Measurements from ENCODE around the gene AATF.

AATF gene

GRCh38 chr17:36978810-36979564, 30.2 kb downstream of the AATF start:
- no peak for DNase-seq

- DNase-seq: no peak
Measured at GRCh38 chr17:36979565-36979941, 30.8 kb downstream of the AATF start.

DNA sequence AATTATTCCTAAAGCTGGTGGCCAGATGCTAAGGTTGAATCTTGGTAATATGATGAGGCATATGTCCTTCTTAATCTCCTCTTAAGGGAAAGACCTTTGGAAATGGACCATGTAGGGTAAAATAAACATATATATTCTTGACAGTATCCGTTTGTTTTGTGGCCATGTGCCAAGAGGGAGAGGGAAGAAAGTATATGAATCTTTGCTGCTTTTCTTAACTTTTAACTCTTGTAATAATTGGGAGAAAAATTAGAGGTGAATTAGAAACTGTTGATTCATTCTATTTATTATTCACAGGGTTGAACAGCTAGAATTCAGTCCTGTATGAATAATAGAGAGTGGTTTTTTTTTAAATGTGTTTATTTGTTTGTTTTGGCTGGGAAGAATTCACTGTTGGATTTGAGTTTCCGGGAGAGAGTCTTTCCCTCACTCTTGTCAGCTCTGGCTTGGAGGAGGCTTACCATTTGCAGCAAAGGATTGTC, 31.6 kb downstream of the AATF start:
- DNase-seq: no peak

GRCh38 chr17:36983618-36984017, 34.9 kb downstream of the AATF start:
- no peak for DNase-seq

DNA sequence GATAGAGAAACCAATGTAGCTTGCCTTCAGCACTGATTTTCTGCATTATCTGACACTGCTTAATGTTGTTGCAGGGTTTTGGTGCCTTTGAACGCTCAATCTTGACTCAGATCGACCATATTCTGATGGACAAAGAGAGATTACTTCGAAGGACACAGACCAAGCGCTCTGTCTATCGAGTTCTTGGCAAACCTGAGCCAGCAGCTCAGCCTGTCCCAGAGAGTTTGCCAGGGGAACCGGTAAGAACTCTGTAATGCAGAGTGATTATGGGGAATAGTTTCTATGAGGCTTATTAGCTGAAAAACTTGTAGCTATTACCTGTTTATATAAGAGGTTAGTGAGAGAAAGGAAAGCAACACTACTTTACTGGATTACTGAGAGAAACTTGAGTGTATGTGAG, 40.4 kb downstream of the AATF start:
- no peak for DNase-seq

DNA sequence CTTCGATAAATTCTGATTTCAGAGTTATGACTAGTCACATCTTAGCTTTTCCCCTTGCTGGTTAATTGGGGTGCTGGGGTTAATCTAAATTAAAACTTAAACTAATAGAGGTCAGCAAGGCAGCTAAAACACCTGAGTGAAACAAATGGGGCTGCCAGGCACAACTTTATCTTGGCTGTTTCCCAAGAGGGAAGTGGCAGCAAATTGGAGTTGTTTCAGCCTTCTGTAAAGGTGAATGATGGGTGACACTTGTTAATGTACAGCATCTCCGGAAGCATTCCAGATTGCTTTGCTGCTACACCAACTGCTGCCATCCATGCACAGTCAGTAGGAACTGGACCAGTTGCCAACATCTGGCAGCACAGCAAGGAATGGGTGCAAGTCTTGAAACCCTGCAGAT, 43.9 kb downstream of the AATF start:
- no peak for DNase-seq

DNA sequence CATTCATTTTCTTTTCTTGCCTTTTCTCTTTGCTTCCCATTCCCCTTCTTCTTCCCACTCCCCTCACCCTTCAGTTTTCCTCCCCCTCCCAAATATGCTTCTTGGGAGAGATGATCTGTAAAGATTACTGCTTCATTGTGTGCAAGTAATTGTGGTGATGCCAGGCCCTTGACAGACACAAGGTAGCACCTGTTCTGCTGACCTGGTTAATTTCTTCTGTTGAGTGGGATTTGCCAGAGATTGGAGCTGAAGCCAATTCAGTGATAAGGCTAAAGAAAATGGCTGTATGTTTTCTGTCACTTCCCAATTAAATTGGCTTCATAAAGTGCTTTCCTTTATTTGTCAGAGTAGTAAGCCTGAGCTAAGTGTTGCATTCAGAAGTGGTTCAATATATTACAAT, 44.5 kb downstream of the AATF start:
- no peak for DNase-seq

- no peak for DNase-seq
Measured at GRCh38 chr17:36994438-36994837, 45.7 kb downstream of the AATF start.

- DNase-seq: no peak
Measured at GRCh38 chr17:36999471-36999870, 50.7 kb downstream of the AATF start.

GRCh38 chr17:37016780-37017179, 68.0 kb downstream of the AATF start:
- no peak for DNase-seq

DNA sequence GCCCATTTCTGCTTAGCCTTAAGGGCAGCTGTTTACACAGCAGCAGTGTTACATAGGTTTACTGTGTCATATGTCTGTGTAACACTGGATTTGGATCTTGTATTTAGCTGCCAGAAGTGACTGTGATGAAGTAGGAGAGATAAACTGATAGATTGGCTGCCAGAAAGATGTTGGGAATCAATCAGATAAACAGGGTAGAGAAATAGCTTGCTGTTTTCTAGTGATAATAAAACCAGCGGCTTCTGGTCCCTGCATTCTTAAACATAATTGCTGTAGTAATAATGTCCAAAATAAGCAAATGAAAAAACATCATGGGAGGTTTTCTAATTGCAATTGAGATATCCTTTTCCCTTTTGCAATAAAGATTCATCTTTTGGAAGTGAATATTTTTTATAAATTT, 68.7 kb downstream of the AATF start:
- DNase-seq: no peak

- DNase-seq: no peak
Measured at GRCh38 chr17:37019117-37019740, 70.5 kb downstream of the AATF start.

DNA sequence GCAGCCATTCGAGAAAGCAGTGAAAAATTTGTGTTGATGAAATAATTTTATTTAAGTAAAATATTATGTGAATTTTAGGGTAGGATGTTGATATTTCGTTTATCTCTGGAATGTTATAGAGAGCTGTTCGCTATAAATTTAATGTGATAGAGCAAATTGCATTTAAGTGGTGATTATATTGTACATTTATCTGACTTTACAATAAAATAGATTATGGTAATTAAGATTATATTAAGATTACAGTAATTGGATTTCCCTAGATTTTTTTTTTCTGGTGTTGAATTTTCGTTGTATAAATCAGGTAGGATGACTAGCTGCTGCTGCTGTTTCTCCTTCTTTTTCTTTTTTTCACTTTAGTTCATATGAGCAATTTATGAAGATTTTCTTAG, 71.0 kb downstream of the AATF start:
- no peak for DNase-seq

GRCh38 chr17:37024181-37024637, 75.5 kb downstream of the AATF start:
- DNase-seq: no peak

GRCh38 chr17:37025238-37025637, 76.5 kb downstream of the AATF start:
- no peak for DNase-seq

DNA sequence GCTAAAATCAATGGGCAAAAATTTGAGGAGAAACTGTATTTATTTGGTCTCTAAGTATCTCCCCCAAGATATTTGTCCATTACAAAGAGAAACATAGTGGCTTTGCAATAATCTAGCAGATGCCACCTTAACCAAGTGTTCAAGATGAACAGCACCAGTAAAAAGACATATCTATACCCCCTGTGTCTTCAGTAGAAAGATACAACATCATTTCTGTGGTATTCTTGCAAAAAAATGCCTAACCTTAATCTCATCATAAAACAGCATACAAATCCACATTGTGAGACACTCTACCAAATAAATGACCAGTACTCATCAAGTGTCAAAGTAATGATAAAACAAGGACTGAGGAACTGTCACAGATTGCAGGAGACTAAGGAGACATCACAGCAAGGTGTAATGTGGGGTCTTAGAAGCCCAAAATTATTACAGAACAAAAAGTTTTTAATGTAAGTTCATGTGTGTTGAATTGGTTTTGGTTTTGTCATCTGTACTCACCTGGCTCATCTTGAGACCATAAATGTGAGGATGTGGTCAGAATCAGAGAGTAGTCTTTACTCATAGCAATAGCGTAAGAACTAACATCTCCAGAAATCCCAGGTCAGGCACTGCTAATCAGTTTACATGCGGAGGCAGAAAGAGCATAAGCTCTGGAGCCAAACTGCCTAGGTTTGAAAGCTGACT, 77.2 kb downstream of the AATF start:
- no peak for DNase-seq

DNA sequence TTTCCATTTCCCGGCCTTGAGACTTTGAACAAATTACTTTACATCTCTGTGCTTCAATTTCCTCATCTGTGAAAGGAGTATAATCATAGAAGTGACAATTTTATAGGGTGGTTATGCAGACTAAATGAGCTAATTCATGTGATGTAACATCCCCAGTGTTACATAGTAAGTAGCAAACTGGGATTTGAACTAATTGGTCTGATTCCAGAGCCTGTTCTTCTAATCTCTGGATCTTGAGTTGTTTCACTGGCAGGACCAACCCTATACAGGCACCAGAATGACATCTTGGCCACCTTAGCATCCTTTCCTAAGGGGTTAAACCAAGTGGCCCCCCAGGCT, 77.7 kb downstream of the AATF start:
- DNase-seq: no peak

DNA sequence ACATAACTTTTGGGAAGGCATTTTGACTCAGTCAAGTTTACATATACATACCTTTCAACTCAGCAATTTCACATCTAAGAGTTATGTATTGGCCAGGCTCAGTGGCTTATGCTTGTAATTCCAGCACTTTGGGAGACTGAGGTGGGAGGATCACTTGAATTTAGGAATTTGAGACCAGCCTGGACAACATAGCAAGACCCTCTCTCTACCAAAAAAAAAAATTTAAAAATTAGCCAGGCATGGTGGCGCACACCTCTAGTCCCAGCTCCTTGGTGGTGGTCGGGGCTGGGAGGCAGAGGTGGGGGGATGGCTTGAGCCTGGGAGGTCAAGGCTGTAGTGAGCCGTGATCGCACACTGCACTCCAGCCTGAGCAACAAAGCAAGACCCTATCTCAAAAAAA, 79.3 kb downstream of the AATF start:
- DNase-seq: no peak

DNA sequence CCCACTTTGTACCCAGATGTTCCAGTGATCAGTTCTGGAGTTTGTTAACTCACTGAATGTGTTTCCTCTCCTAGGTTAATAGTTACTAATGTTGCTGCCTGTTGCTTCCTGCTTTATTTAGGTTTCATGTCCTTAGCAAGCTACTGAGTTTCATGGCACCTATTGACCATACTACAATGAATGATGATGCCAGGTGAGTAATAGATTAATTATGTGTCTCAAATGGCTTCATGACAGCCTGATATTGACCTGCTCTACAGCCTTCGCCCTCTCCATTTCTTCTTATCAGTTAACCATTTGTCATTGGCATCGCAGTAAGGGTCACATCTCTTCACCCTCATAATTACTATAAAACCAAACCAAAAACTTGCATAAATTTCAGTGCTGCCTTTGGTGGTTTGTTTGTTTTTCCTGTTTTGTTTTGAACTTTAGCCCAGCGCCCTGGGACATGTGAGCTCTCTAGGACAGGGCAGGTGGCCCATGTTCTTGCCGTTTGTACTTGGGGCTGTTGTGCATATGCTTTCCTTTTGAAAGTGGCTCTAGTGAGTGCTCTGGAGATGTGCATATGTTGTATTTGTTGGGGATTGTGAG, 82.8 kb downstream of the AATF start:
- no peak for DNase-seq

DNA sequence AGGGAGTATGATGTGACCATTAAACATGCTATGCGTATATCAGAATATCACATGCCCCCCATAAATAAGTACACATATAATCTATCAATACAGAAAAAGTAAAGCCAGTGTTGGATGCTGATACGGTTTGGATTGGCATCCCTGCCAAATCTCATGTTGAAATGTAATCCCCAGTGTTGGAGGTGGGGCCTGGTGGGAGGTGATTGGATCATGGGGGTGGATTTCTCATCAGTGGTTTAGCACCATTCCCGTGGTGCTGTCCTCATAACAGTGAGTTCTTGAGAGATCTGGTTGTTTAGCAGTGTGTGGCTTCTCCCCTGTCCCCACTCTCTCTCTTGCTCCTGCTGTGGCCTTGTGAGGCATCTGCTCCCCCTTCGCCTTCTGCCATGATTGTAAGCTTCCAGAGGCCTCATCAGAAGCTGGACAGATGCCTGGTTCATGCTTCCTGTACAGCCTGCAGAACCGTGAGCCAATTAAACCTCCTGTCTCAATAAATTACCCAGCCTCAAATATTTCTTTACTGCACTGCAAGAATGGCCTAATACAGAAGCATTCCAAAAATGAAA, 88.9 kb downstream of the AATF start:
- no peak for DNase-seq

GRCh38 chr17:37039269-37039668, 90.5 kb downstream of the AATF start:
- DNase-seq: no peak

- no peak for DNase-seq
Measured at GRCh38 chr17:37041932-37042331, 93.2 kb downstream of the AATF start.

DNA sequence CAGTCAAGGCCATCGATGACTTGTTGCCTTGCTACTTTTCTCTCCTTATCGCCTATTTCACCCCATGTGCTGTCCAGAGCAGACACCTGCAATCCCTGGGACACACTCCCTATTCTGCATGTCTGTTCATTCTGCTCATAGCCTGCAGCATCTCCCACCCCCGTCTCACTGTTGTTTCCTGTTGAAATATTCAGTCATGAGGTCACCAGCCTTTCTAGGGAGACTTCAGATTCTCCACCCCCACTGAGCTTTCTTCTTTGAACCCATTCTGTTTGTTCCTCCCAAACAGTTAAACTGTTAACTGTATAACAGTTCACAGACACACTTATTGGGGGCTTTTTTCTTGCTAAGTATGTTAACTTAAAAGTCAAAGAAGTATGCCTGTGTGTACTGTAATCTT, 94.4 kb downstream of the AATF start:
- no peak for DNase-seq

All from right kidney (tissue), 1 donor.